Measurements from ENCODE around the gene LYPD6. TPM values are rescaled to one million over a fixed set of nuclear protein-coding genes. Genes with fewer than 3 reads are reported as not detected.
"Not testable (repeated sequence)": the region's sequence is repeated elsewhere in the genome, so short reads cannot be mapped to it uniquely, and the experiment has no call there.

The LYPD6 gene, protein sequence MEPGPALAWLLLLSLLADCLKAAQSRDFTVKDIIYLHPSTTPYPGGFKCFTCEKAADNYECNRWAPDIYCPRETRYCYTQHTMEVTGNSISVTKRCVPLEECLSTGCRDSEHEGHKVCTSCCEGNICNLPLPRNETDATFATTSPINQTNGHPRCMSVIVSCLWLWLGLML
- total RNA-seq = not detected

GRCh38 chr2:149330127-149331022 lies at the start of gene LYPD6:
LYPD6 (plus strand) TSS chr2:149330587; CDS start chr2:149437709, 107,122 bp downstream.
- no peaks in the 10 kb centered on the region for H3K9me3 Mint-ChIP-seq
- H3K4me1 Mint-ChIP-seq = peaks cover 9% of the 10 kb centered on the region
- no peaks in the 10 kb centered on the region for H3K36me3 Mint-ChIP-seq
- H3K27ac Mint-ChIP-seq = no peak within 1 kb of the TSS
- peak; percentile 12 for DNase-seq
- H3K27me3 Mint-ChIP-seq = peaks cover 71% of the 10 kb centered on the region
- H3K4me3 Mint-ChIP-seq = peak within 1 kb of the TSS; percentile 60

DNA sequence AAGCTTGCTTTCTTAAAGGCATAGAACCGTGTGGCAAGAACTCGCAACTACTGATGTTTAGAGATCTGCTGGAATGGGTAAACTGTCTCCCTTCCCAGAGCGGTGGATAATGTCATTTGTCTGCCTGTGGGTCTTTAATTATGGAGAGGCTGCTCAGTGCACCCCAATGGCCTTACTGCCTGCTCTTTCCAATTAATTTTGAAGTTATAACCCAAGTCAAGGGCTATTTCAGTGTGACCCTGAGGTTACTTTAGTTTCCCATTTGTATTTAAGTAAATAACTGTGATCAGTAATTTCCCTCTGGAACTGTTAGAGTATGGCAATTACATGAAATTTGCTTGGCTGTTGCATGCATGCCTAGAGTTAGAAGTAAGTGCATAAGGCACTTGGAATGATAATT lies 48.9 kb upstream of the LYPD6 start:
- H3K9me3 Mint-ChIP-seq = no peaks in the 10 kb centered on the region
- H3K36me3 Mint-ChIP-seq = no peaks in the 10 kb centered on the region
- H3K4me3 Mint-ChIP-seq = no peak overlapping the region
- H3K27ac Mint-ChIP-seq = no peak overlapping the region
- no peak for DNase-seq
- no peaks in the 10 kb centered on the region for H3K4me1 Mint-ChIP-seq
- H3K27me3 Mint-ChIP-seq = peaks cover 3% of the 10 kb centered on the region

DNA sequence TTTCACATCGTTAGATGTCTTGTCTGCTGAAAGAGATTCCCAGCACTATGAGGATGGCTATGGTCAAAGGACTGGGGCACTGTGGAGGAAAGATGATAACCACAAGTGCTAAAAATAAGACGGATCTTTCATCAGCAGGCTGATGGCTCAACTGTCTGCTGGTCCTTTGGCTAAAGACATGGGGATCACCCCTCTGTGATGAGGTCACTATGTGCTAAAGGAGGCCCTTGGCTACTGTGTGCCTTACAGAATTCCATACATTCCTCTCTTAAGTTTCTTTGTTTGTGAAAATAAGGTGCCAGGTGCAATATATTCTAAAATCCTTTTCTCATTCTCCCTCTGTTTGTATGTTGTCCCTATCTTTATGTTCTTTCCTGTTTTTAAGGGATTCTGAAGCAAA lies 39.7 kb upstream of the LYPD6 start:
- DNase-seq = no peak
- no peak overlapping the region for H3K27ac Mint-ChIP-seq
- H3K27me3 Mint-ChIP-seq = peaks cover 9% of the 10 kb centered on the region
- no peak overlapping the region for H3K4me3 Mint-ChIP-seq
- H3K36me3 Mint-ChIP-seq = no peaks in the 10 kb centered on the region
- no peaks in the 10 kb centered on the region for H3K4me1 Mint-ChIP-seq
- H3K9me3 Mint-ChIP-seq = no peaks in the 10 kb centered on the region

- no peak for DNase-seq
- H3K27me3 Mint-ChIP-seq = peaks cover 9% of the 10 kb centered on the region
- H3K27ac Mint-ChIP-seq = no peak overlapping the region
- no peaks in the 10 kb centered on the region for H3K9me3 Mint-ChIP-seq
- no peaks in the 10 kb centered on the region for H3K4me1 Mint-ChIP-seq
- H3K4me3 Mint-ChIP-seq = no peak overlapping the region
- H3K36me3 Mint-ChIP-seq = no peaks in the 10 kb centered on the region
Observed at GRCh38 chr2:149291881-149292280, 38.5 kb upstream of the LYPD6 start.

DNA sequence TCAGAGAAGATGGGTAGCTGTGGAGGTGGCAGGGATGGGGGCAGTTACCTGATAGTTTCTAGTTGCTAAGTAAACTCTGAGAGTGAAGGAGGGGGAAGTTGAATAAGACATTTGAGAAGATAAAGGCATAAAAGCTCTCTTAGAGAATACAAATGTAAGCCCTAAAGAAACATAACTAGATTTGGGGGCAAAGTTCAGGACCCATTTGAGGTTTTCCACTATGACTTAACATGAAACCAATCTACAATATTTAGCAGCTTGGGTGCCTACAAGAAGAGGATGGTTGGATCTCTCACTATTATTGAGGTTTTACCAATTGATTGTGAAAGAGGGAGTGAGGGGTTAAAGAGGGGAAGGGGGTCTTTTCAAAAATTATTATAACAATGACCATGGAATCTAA lies 34.4 kb upstream of the LYPD6 start:
- Mint-ChIP-seq H3K4me3 (no peak overlapping the region), H3K36me3 (no peaks in the 10 kb centered on the region), H3K4me1 (no peaks in the 10 kb centered on the region), H3K9me3 (no peaks in the 10 kb centered on the region), H3K27me3 (peaks cover 12% of the 10 kb centered on the region), H3K27ac (no peak overlapping the region)
- DNase-seq = no peak

GRCh38 chr2:149307014-149307413 lies 23.4 kb upstream of the LYPD6 start:
- Mint-ChIP-seq H3K4me1 (no peaks in the 10 kb centered on the region), H3K27me3 (peaks cover 40% of the 10 kb centered on the region), H3K9me3 (no peaks in the 10 kb centered on the region), H3K36me3 (no peaks in the 10 kb centered on the region), H3K27ac (no peak overlapping the region), H3K4me3 (no peak overlapping the region)
- no peak for DNase-seq

DNA sequence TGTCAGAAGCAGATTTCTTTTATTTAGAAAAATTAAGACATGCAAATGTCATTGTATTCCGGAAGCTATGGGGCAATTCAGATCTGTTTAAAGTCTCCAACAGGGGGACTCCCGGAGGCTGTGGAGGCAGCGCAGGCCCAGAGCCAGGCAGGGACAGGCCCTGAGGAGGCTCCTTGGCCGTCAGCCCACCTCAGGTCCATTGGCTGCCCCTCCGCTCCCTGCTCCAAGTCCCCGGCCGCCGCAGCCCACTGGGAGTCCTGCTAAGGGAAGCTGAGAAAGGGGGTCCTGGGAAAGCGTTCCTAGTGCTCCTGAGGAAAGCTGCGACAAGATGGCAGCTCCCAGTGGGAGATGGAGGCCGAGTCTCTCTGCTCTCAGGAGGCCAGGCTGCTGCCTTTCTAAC lies 20.0 kb upstream of the LYPD6 start:
- no peak overlapping the region for H3K27ac Mint-ChIP-seq
- peaks cover 47% of the 10 kb centered on the region for H3K27me3 Mint-ChIP-seq
- no peaks in the 10 kb centered on the region for H3K4me1 Mint-ChIP-seq
- no peak for DNase-seq
- H3K36me3 Mint-ChIP-seq = no peaks in the 10 kb centered on the region
- H3K4me3 Mint-ChIP-seq = no peak overlapping the region
- no peaks in the 10 kb centered on the region for H3K9me3 Mint-ChIP-seq

DNA sequence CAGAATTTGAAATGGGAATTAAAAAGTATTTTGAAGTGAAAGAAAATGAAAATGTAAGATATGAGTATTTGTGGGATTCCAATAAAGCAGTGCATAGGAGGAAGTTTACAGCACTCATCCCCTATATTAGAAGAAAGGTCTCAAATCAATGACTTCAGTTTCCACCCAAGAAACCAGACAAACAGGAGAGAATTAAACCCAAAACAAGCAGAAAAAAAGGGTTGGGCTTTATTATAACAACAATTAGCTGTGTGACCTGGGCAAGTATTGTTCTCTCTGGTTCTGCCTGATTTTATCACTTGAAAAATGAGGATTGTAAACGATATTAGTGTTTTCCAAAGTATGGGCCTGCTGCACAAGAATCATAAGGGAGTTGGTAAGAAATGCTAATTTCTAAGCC lies 18.3 kb upstream of the LYPD6 start:
- Mint-ChIP-seq H3K4me1 (no peaks in the 10 kb centered on the region), H3K4me3 (no peak overlapping the region), H3K36me3 (no peaks in the 10 kb centered on the region), H3K27me3 (peaks cover 45% of the 10 kb centered on the region), H3K9me3 (no peaks in the 10 kb centered on the region), H3K27ac (no peak overlapping the region)
- no peak for DNase-seq

GRCh38 chr2:149313512-149313972 lies 16.8 kb upstream of the LYPD6 start:
- H3K9me3 Mint-ChIP-seq = no peaks in the 10 kb centered on the region
- H3K27ac Mint-ChIP-seq = no peak overlapping the region
- no peaks in the 10 kb centered on the region for H3K36me3 Mint-ChIP-seq
- DNase-seq = no peak
- H3K27me3 Mint-ChIP-seq = peaks cover 40% of the 10 kb centered on the region
- H3K4me3 Mint-ChIP-seq = no peak overlapping the region
- no peaks in the 10 kb centered on the region for H3K4me1 Mint-ChIP-seq

GRCh38 chr2:149314687-149315086 lies 15.7 kb upstream of the LYPD6 start:
- Mint-ChIP-seq H3K4me3 (no peak overlapping the region), H3K36me3 (no peaks in the 10 kb centered on the region), H3K27me3 (peaks cover 41% of the 10 kb centered on the region), H3K27ac (no peak overlapping the region), H3K4me1 (no peaks in the 10 kb centered on the region), H3K9me3 (no peaks in the 10 kb centered on the region)
- no peak for DNase-seq

GRCh38 chr2:149315461-149315860 lies 14.9 kb upstream of the LYPD6 start:
- H3K4me3 Mint-ChIP-seq = no peak overlapping the region
- H3K36me3 Mint-ChIP-seq = no peaks in the 10 kb centered on the region
- H3K27me3 Mint-ChIP-seq = peaks cover 45% of the 10 kb centered on the region

GRCh38 chr2:149318566-149318965 lies 11.8 kb upstream of the LYPD6 start:
- not testable (repeated sequence) for H3K9me3 Mint-ChIP-seq

More at GRCh38 chr2:149315461-149315860, 14.9 kb upstream of the LYPD6 start:
- DNase-seq = no peak
- Mint-ChIP-seq H3K9me3 (no peaks in the 10 kb centered on the region), H3K27ac (no peak overlapping the region), H3K4me1 (no peaks in the 10 kb centered on the region)

GRCh38 chr2:149320362-149320761 lies 10.0 kb upstream of the LYPD6 start:
- no peak for DNase-seq
- no peak overlapping the region for H3K27ac Mint-ChIP-seq
- no peaks in the 10 kb centered on the region for H3K4me1 Mint-ChIP-seq
- H3K27me3 Mint-ChIP-seq = peaks cover 32% of the 10 kb centered on the region
- no peaks in the 10 kb centered on the region for H3K9me3 Mint-ChIP-seq
- H3K4me3 Mint-ChIP-seq = no peak overlapping the region
- H3K36me3 Mint-ChIP-seq = no peaks in the 10 kb centered on the region

More at GRCh38 chr2:149318566-149318965, 11.8 kb upstream of the LYPD6 start:
- H3K4me3 Mint-ChIP-seq, H3K4me1 Mint-ChIP-seq, DNase-seq, H3K36me3 Mint-ChIP-seq, H3K27ac Mint-ChIP-seq: not testable (repeated sequence)
- peaks cover 48% of the 10 kb centered on the region for H3K27me3 Mint-ChIP-seq

- no peak for DNase-seq
- Mint-ChIP-seq H3K27ac (no peak overlapping the region), H3K9me3 (no peaks in the 10 kb centered on the region), H3K4me1 (peaks cover 9% of the 10 kb centered on the region), H3K36me3 (no peaks in the 10 kb centered on the region), H3K4me3 (no peak overlapping the region), H3K27me3 (peaks cover 61% of the 10 kb centered on the region)
Observed at GRCh38 chr2:149329068-149329467, 1.3 kb upstream of the LYPD6 start.

DNA sequence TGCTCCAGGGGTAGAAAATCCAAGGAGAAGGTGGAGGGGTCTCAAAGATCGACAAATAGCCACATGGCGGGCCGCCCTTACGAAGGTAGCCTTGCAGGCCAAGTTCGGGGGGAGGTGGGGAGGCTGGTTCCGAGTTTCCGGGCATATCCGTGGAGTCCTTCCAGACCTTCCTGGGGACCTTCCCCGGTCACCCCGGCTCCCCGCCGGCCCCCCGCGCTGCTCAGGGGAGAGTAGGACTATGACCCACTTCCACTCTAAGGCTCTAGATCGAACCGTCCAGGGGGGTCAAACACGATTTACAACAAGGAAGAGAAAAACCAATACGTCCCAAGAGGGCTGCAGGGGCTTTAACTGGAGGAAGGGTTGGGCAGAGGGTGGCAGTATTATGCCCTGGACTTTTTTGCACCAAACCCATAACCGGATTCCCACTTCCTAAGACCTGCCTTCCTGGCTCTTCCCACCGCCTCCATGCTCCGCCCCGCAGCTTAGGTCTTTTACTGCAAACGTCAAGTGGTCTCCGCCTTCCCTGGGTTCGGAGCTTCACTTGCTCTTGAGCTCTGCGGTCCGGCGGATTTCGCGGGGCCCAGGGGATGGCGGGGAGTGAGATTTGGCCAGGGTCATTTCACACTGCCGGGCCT lies 779 bp upstream of the LYPD6 start:
- no peak for DNase-seq
- peaks cover 9% of the 10 kb centered on the region for H3K4me1 Mint-ChIP-seq
- no peaks in the 10 kb centered on the region for H3K36me3 Mint-ChIP-seq
- H3K9me3 Mint-ChIP-seq = no peaks in the 10 kb centered on the region
- no peak overlapping the region for H3K27ac Mint-ChIP-seq
- H3K27me3 Mint-ChIP-seq = peaks cover 66% of the 10 kb centered on the region
- H3K4me3 Mint-ChIP-seq = peak overlapping the region; percentile 60
